Measurements from ENCODE around the gene ITGBL1. TPM values are rescaled to one million over a fixed set of nuclear protein-coding genes. Genes with fewer than 3 reads are reported as not detected.

The ITGBL1 gene
- total RNA-seq, 1 donor from 2014 or later = 0.81 TPM

DNA sequence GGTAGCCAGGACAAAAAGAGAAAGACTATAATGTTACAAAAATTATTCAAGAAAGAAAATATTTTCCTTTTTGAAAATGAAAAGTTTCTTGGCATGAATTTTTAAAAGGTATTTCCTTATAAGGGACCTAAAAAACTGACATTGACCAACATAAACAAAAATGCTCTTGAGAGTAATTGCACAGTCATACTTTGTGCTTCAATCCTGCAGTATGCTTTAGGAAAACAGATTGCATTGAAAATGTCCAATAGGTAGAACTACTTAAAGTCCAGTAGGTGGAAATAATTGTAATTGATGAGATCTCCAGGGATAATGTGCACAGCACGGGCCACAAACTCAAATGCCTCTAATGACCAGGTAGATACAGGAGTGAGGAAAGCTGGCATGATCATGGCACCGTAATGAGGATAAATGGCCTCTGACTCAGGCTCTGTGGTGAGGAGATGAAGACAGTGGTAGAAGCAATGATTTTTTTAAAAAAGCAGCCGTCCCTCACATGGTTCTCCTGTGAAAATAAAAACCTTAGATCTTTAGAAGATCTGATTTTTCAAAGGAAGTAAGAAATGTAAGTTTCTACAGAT is 278.0 kb downstream of the ITGBL1 start:
- no peak for ATAC-seq

DNA sequence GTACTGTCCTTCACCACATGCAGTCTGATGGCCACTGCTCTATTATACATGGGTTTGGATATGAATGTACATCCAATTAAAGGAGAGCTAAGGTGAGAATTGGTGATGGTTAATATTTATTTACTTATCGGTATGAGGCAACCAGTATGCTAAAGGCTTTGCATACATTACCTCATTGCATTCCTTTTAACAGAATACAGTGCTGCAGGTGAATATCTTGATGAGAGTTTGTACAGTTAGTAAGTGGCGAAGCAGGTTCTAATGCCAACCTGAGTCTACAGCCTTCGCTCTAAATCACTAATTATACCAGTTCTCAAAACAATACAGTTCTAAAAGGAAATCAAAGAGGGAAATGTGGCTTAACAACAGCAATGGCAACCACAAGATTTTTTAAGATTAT is 284.1 kb downstream of the ITGBL1 start:
- no peak for ATAC-seq
- DNase-seq (ENCODE audit: low spot score) = no peak

More for the DNA sequence above, 278.0 kb downstream of the ITGBL1 start:
- DNase-seq (ENCODE audit: low spot score) = no peak

DNA sequence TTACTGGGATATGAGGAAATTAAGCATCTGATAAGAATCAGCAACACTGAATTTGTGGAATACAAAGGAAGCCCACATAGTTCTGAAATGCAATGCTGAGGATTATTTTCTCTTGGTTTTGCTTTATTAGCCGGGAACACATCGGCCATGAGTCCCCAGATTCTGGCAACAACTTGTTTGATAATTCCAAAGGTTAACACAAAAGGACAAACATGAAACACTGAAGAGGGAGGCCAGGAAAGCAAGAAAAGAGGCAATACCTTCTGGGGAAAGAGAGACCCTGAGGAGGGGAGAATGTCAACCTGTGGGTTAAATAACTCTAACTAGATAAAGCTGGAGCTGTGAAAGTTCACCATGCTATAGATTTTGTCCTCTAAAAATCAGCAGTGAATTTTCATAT is 285.9 kb downstream of the ITGBL1 start:
- ATAC-seq (peak; percentile 67), DNase-seq (ENCODE audit: low spot score) (no peak)

- peak; percentile 80 for DNase-seq (ENCODE audit: low spot score)
- peak; percentile 92 for ATAC-seq
Measured at GRCh38 chr13:101739382-101740178, 287.1 kb downstream of the ITGBL1 start.

GRCh38 chr13:101746513-101746912 is 294.0 kb downstream of the ITGBL1 start:
- DNase-seq (ENCODE audit: low spot score) (no peak), ATAC-seq (peak; percentile 45)

DNA sequence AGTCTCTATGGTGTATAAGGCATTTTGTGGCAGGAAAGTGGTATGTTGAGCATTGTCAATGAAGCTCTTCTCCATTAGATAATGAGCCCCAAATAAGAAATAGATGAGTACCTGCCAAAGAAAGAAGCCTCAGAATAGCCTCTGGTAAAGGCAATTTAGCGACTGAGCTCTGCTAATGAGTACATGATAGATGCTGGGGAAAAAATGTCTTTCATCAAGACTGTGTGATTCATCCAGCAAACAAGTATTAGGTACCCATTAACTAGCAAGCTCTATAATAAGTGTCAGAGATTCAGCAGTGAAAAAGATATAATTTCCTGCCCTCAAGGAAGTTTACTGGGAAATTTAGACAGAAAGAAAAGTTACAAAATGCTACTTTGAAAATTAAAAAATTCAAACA is 294.6 kb downstream of the ITGBL1 start:
- DNase-seq (ENCODE audit: low spot score) = no peak
- peak; percentile 67 for ATAC-seq

DNA sequence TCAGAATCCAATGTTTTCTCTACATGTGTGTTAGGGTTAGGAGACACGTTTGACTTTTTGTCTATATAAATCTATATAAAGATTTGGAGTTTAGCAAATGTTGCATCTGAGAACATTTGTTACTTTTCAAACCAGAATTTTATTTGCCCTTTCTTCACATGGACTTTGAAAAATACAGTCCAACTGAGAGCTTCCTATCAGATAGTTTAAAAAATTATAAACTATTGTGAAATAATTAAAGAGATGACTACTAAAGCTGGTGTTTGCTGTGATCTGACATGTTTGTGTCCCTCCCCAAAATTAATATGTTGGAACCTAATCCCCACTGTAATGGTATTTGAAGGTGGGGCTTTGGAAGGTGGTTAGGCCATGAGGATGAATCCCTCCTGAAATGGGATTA is 297.1 kb downstream of the ITGBL1 start:
- ATAC-seq (no peak), DNase-seq (ENCODE audit: low spot score) (no peak)

DNA sequence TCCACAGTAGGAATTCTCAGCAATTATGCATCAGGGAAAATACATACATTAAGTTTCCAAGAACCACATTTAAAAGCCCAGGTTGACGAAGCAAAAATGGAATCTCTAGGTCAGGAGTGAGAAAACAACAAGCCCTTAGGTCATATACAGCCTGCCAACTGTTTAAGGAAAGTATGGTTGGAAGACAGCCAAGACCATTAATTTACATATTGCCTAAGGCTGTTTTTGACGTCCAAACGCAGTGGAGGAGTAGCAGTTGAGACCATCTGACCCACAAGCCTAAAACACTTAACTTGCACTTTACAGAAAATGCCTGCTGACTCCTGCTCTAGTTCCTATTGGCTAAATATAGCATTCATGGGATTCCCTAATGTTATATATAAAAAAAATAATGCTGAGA is 299.0 kb downstream of the ITGBL1 start:
- ATAC-seq (no peak), DNase-seq (ENCODE audit: low spot score) (no peak)

DNA sequence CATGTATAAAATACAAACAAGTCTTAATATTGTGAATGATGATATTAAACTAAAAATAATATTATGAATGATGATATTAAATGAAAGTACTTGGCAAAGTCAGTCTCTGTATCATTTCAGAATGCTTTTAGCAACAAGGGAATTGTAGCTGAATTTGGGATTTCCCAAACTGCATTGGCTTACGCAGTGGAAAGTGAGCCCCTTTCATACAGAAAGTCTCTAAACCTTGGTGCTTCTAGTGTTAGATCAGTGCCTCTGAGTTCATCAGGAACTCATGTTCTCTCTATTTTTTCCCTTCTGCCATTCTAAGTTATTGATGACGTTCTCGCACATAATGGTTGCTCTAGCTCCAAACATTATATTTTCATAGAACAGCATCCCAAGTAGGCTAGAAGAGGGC is 300.0 kb downstream of the ITGBL1 start:
- DNase-seq (ENCODE audit: low spot score) (no peak), ATAC-seq (no peak)

GRCh38 chr13:101755228-101755887 is 302.9 kb downstream of the ITGBL1 start:
- peak; percentile 40 for ATAC-seq
- no peak for DNase-seq (ENCODE audit: low spot score)

GRCh38 chr13:101757446-101758039 is 305.1 kb downstream of the ITGBL1 start:
- ATAC-seq (peak; percentile 99), DNase-seq (ENCODE audit: low spot score) (no peak)

DNA sequence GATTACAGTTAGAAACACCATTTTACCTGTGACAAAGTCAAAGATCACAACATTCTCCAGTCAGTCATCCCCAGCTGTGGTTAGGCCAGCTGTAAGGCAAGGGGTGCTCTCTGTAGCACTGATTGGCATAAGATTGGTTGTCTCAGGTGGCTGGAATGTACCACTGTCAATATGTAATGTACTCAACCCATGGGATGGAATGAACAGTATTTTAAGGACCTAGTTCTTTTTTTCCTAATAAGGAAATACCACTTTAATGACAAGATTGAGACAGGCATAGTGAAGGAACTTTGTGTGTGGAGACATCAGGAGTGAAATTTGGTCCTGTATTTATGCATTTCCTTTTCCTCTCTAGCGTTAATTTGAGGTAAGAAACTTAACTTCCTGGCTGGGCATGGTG is 310.7 kb downstream of the ITGBL1 start:
- no peak for DNase-seq (ENCODE audit: low spot score)
- no peak for ATAC-seq

Other genes with a start within 250 kb of the ITGBL1 start
- gene NALCN, start 36.2 kb upstream of the ITGBL1 start, total RNA-seq = 0.48 TPM

Measured in left lobe of liver (tissue), 2 donors.